GM12878 (cell line): Measurements from ENCODE around the gene GALNT3. TPM values are rescaled to one million over a fixed set of nuclear protein-coding genes. Genes with fewer than 3 reads are reported as not detected.

Source experiments
- ATAC-seq: fragments of 200-7000 bp; cut with Tn5 transposase; 3 replicates; pipeline ENCODE4 v1.9.1; 2020; ENCODE audit warnings: mild to moderate bottlenecking, moderate library complexity
- BruUV-seq: library from RNA; stranded (reverse); fragments of 400-500 nt; replicated peaks from 2 replicates; lab custom pipeline; 2021; lab: Mats Ljungman, UMichigan
- CTCF ChIA-PET: fragments of 300-600 bp; sonication (Branson Sonifier 250); formaldehyde crosslinking; extraction: SDS; loops from one replicate; lab custom pipeline; 2021; ENCODE audit warnings: inconsistent platforms; lab: Yijun Ruan, JAX
- POLR2A ChIA-PET: fragments of 350-600 bp; formaldehyde crosslinking; extraction: SDS; loops from one replicate; lab custom pipeline; 2021; ENCODE audit warnings: inconsistent platforms; lab: Charles Lee
- RAD21 ChIA-PET: fragments of 300-600 bp; sonication (Branson Sonifier 250); formaldehyde crosslinking; loops from one replicate; lab custom pipeline; 2023; ENCODE audit warnings: antibody characterized with exemption; ENCODE audit not compliant: unreplicated experiment; lab: Charles Lee
- SMC1A ChIA-PET: fragments of 300-600 bp; sonication (Branson Sonifier 250); formaldehyde crosslinking; loops from one replicate; lab custom pipeline; 2023; ENCODE audit not compliant: unreplicated experiment, uncharacterized antibody; lab: Charles Lee
- DNase-seq: peaks from one replicate; pipeline ENCODE4 v3.0.0-alpha.2; 2011; ENCODE audit warnings: low read depth, low spot score
- FAIRE-seq: peaks from 3 replicates; lab custom pipeline; 2011; peaks lifted over from hg19 to GRCh38; lab: Jason Lieb, UNC
- H2AFZ ChIP-seq: 2 replicates; pipeline ENCODE4 v1.6.0; 2011; ENCODE audit warnings: low read depth, low read length, control low read depth; ENCODE audit not compliant: control insufficient read depth
- H3K27ac ChIP-seq: 2 replicates; pipeline ENCODE4 v1.5.1; 2011; ENCODE audit warnings: control low read depth; ENCODE audit not compliant: control insufficient read depth, insufficient read depth
- H3K27me3 ChIP-seq, 2 experiments: replicated peaks in 1 of 2; 2 replicates each; pipeline versions ENCODE4 v1.6.0 to v1.6.1; 2011; ENCODE audit warnings: low read length in 1 of 2; ENCODE audit not compliant: control insufficient read depth in 2 of 2, insufficient read depth in 2 of 2
- H3K36me3 ChIP-seq, 2 experiments: 2 replicates each; pipeline ENCODE4 v1.5.1; 2011; ENCODE audit warnings: low read length in 1 of 2; ENCODE audit not compliant: control insufficient read depth in 2 of 2, insufficient read depth in 2 of 2
- H3K4me1 ChIP-seq: 2 replicates; pipeline ENCODE4 v1.6.1; 2011; ENCODE audit warnings: mild to moderate bottlenecking, low read length, moderate library complexity, mixed read lengths; ENCODE audit not compliant: control insufficient read depth, insufficient read depth
- H3K4me2 ChIP-seq: 2 replicates; pipeline ENCODE4 v1.6.0; 2011; ENCODE audit warnings: control low read depth; ENCODE audit not compliant: control insufficient read depth, insufficient read depth
- H3K4me3 ChIP-seq: fragments of 200-600 bp; sonication (generic); 2 replicates; pipeline ENCODE4 v1.5.1; 2016
- H3K79me2 ChIP-seq: 2 replicates; pipeline ENCODE4 v1.6.0; 2011; ENCODE audit warnings: low read length; ENCODE audit not compliant: control insufficient read depth, insufficient read depth
- H3K9ac ChIP-seq: 2 replicates; pipeline ENCODE4 v1.8.0; 2011; ENCODE audit warnings: low read length, control low read depth, mixed read lengths; ENCODE audit not compliant: control insufficient read depth, insufficient read depth
- H3K9me3 ChIP-seq: replicated peaks from 3 replicates; pipeline ENCODE4 v1.5.1; 2011; ENCODE audit warnings: mild to moderate bottlenecking, low read length; ENCODE audit not compliant: control insufficient read depth, insufficient read depth
- H4K20me1 ChIP-seq: 2 replicates; pipeline ENCODE4 v1.6.0; 2011; ENCODE audit not compliant: control insufficient read depth, insufficient read depth
- ATF7 ChIP-seq: fragments of 450-650 bp; IDR thresholded peaks from 2 replicates; pipeline ENCODE4 v1.6.1; 2016; ENCODE audit warnings: low read depth, mild to moderate bottlenecking
- BCL11A ChIP-seq: IDR thresholded peaks from 2 replicates; pipeline ENCODE4 v1.6.1; 2011; ENCODE audit warnings: low read depth, low read length
- BCL3 ChIP-seq: IDR thresholded peaks from 2 replicates; pipeline ENCODE4 v1.6.1; 2011; ENCODE audit warnings: borderline replicate concordance, low read depth, mild to moderate bottlenecking, moderate library complexity, low read length; ENCODE audit not compliant: insufficient read depth, poor library complexity, severe bottlenecking
- BCLAF1 ChIP-seq: fragments of 450-650 bp; IDR thresholded peaks from 2 replicates; pipeline ENCODE4 v1.6.1; 2017; ENCODE audit warnings: antibody characterized with exemption, mild to moderate bottlenecking, moderate library complexity
- BRCA1 ChIP-seq: IDR thresholded peaks from 2 replicates; pipeline ENCODE4 v1.6.1; 2011; ENCODE audit warnings: low read depth, low read length, improper control_type of control experiment
- CHD1 ChIP-seq: IDR thresholded peaks from 2 replicates; pipeline ENCODE4 v1.6.1; 2012; ENCODE audit warnings: low read depth, low read length, improper control_type of control experiment
- EED ChIP-seq: sonication (generic); IDR thresholded peaks from 2 replicates; pipeline ENCODE4 v1.6.1; 2016; ENCODE audit warnings: antibody characterized with exemption, low read depth
- EZH2 ChIP-seq: IDR thresholded peaks from 2 replicates; pipeline ENCODE4 v1.6.1; 2012; ENCODE audit warnings: low read depth, mild to moderate bottlenecking, control low read depth, inconsistent platforms, low read length, borderline replicate concordance; ENCODE audit not compliant: control insufficient read depth
- HDAC2 ChIP-seq: fragments of 200-600 bp; sonication (generic); IDR thresholded peaks from 2 replicates; pipeline ENCODE4 v1.6.1; 2017
- HDAC6 ChIP-seq: fragments of 200-600 bp; sonication (generic); IDR thresholded peaks from one replicate; pipeline ENCODE4 v1.8.0; 2017; ENCODE audit warnings: antibody characterized with exemption; ENCODE audit not compliant: unreplicated experiment
- SKIL ChIP-seq: fragments of 450-650 bp; IDR thresholded peaks from 2 replicates; pipeline ENCODE4 v1.6.1; 2017; ENCODE audit warnings: mild to moderate bottlenecking, low read depth, inconsistent platforms; ENCODE audit not compliant: poor library complexity, severe bottlenecking
- TCF3 ChIP-seq: IDR thresholded peaks from 2 replicates; pipeline ENCODE4 v1.6.1; 2012; ENCODE audit warnings: low read depth, mild to moderate bottlenecking, low read length, borderline replicate concordance; ENCODE audit not compliant: insufficient read depth
- USF1 ChIP-seq: IDR thresholded peaks from 2 replicates; pipeline ENCODE4 v1.6.1; 2011; ENCODE audit warnings: borderline replicate concordance, low read depth, mild to moderate bottlenecking, moderate library complexity, mixed read lengths, low read length; ENCODE audit not compliant: insufficient read depth; ENCODE audit errors: extremely low read length
- YBX1 ChIP-seq: fragments of 450-650 bp; IDR thresholded peaks from 2 replicates; pipeline ENCODE4 v1.6.1; 2016; ENCODE audit warnings: antibody characterized with exemption
- ZBTB33 ChIP-seq: fragments of 450-650 bp; IDR thresholded peaks from 2 replicates; pipeline ENCODE4 v1.6.1; 2017; ENCODE audit warnings: mild to moderate bottlenecking
- WGBS: methylation state at CpG from one replicate; pipeline ENCODE4 v1.1.6; 2016; ENCODE audit warnings: low lambda C conversion rate; ENCODE audit not compliant: insufficient replicate concordance, insufficient coverage; ENCODE audit errors: missing lambda C conversion rate; 5-methylcytosine and 5-hydroxymethylcytosine counted together
- in situ Hi-C: fragments of 300-500 bp; cut with MboI; formaldehyde crosslinking; loops from 9 replicates; pipeline ENCODE4 v1.14.3; 2018; ENCODE audit warnings: mixed read lengths
- intact Hi-C: fragments of 100-400 bp; cut with micrococcal nuclease; formaldehyde crosslinking; loops from one replicate; pipeline ENCODE4 v1.14.2; 2022; ENCODE audit not compliant: unreplicated experiment
- polyA plus RNA-seq, 11 experiments: library from polyadenylated mRNA; depleted of rRNA in 4 of 11; unstranded in 6 of 11; stranded (reverse) in 5 of 11; fragments of >200 nt; fragmentation: Nextera tagmentation in 4 of 11; fragmentation: Illumina TruSeq in 1 of 11; extraction: Ambion mirVana in 4 of 11; extraction: Trizol in 1 of 11; gene quantifications; 1 replicate in 1 of 11; 2 replicates in 10 of 11; pipeline versions ENCODE4 v1.2.1 to v1.2.3, GENCODE V29; 2011 to 2016; ENCODE audit warnings: inconsistent platforms in 2 of 11, missing spikeins in 2 of 11, low read depth in 1 of 11
- total RNA-seq, 4 experiments: library from RNA; depleted of rRNA in 3 of 4; stranded (reverse); fragments of >200 nt in 3 of 4; fragmentation: Illumina TruSeq in 1 of 4; extraction: Trizol in 1 of 4; gene quantifications; 2 replicates each; pipeline versions ENCODE4 v1.2.1 to v1.2.3, GENCODE V29; 2013 to 2021

Gene GALNT3
- total and polyA plus RNA-seq, 10 of the 15 experiments (the other 5 are each of a cell fraction or from before 2014, with no cell fraction given): 0.53 to 3.7 (median 1.1) TPM

GRCh38 chr2:165700531-165700930 is 93.5 kb downstream of the GALNT3 start:
- POLR2A ChIA-PET: no interaction called here
- RAD21 ChIA-PET: interaction anchor here (0.6 to 2.2 kb wide), 12 partner anchors 36 to 298 kb away, joined by 3 to 21 read pairs (median 5); no protein-coding TSS in a partner anchor
- Histone ChIP-seq H3K9me3 (no peaks in the 10 kb centered on the region), H3K36me3 (no peaks in the 10 kb centered on the region), H3K27ac (no peak overlapping the region), H3K79me2 (no peaks in the 10 kb centered on the region), H3K4me2 (no peak overlapping the region), H3K9ac (no peak overlapping the region), H3K4me3 (no peak overlapping the region), H3K27me3 (no peaks in the 10 kb centered on the region), H4K20me1 (no peaks in the 10 kb centered on the region), H3K4me1 (no peaks in the 10 kb centered on the region), H2AFZ (no peak overlapping the region)
- no TSS peak for BruUV-seq
- 54% methylated on average over 5 of the region's 5 CpGs for WGBS
- DNase-seq (no peak), ATAC-seq (no peak), FAIRE-seq (no peak)
- in situ Hi-C loops (no loop called here), intact Hi-C loops (no loop called here)
- SMC1A ChIA-PET: interaction anchor here (0.6 to 6.8 kb wide), 20 partner anchors 9 to 427 kb away, joined by 3 to 114 read pairs (median 3); partner anchors contain the start of gene SCN1A
- CTCF ChIA-PET: interaction anchor here (0.6 to 7.6 kb wide), 19 partner anchors 16 to 684 kb away, joined by 3 to 105 read pairs (median 4); no protein-coding TSS in a partner anchor
- no peak for TF ChIP-seq ZBTB33
- TF ChIP-seq HDAC6: no peak
- no peak for TF ChIP-seq ATF7
- no peak for TF ChIP-seq EZH2
- no peak for TF ChIP-seq BCL11A
- no peak for TF ChIP-seq YBX1
- TF ChIP-seq BCLAF1: no peak
- TF ChIP-seq USF1: no peak
- no peak for TF ChIP-seq HDAC2
- no peak for TF ChIP-seq CHD1
- no peak for TF ChIP-seq EED
- no peak for TF ChIP-seq BRCA1
- TF ChIP-seq SKIL: no peak
- no peak for TF ChIP-seq TCF3
- no peak for TF ChIP-seq BCL3
